Hematopoietic multipotent progenitor cell treated with erythropoietin and hydrocortisone succinate and interleukin-3 and kit ligand, for 8 days (in vitro differentiated cells): Measurements from ENCODE around the gene ZMIZ1.

ENCODE experiments used
- DNase-seq: peaks from one replicate; pipeline ENCODE4 v3.0.0-alpha.2; 2015

Gene ZMIZ1

GRCh38 chr10:79239275-79239779 is 170.6 kb downstream of the ZMIZ1 start:
- no peak for DNase-seq

DNA sequence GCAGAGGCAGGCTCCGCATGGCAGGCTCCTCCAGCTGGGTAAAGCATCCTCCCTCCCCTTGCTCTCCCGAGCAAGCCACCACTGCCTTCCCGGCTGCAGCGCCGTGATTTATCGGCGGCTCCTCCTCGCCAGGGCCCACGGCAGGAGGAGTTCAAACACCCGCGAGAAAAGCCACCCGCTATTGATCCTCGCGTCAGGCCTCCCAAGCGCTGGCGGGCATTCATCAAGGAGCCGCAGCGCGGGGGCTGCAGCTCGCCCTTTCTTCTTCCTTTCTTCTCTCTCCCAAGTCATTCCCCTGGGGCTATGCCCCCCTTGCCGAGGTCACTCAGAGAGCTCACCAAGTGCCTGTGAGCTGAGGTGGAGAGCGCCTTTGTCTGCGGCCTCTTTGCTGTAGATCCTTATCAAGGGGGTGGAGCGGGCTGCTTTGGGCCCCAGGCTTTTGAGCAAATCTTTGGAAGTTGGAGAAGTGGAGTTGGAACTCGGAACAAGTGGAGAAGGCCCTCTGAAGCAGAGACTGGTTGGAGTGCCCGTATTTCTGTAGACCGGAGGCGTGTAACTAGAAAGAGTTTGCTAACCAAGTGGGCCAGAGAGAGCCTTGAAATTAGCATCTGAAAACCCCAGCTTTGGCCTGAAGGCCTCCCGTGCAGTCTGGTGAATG is 171.3 kb downstream of the ZMIZ1 start:
- no peak for DNase-seq

GRCh38 chr10:79241629-79241989 is 172.8 kb downstream of the ZMIZ1 start:
- DNase-seq = no peak

DNA sequence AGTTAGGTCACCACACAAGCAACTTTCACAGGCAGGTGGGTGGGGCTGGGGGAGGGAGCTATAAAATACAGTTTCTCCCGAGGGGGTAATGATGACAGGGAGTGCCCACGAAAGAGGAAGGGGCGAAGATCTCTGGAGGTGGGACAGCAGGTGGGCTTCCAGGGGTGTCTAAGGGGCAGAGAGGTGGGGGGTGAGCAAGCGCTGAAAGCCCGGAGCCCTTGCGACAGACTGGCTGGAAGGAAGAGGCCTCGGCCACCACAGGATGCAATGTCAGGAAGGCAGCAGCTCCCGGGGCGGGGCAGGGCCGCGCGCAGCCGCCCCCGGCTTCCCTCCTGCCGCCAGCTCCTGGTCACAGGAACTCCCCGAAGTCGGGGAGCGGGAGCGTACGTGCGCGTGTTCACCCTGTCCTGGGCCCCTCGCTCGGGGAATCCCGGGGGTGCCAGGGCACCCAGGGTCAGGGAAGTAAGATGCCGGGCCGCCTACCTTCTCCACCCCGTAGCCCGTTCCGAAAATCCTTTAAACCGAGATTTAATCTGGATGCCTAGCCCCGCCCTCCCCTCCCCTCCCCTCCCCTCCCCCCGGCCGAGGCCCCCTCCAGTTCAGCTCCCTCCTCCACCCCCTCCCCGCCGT is 173.3 kb downstream of the ZMIZ1 start:
- no peak for DNase-seq

GRCh38 chr10:79242620-79243152 is 173.9 kb downstream of the ZMIZ1 start:
- DNase-seq = no peak

- no peak for DNase-seq
Observed at GRCh38 chr10:79243181-79244067, 174.7 kb downstream of the ZMIZ1 start.

GRCh38 chr10:79244068-79244442 is 175.3 kb downstream of the ZMIZ1 start:
- no peak for DNase-seq

- no peak for DNase-seq
Observed at GRCh38 chr10:79244841-79245504, 176.2 kb downstream of the ZMIZ1 start.

DNA sequence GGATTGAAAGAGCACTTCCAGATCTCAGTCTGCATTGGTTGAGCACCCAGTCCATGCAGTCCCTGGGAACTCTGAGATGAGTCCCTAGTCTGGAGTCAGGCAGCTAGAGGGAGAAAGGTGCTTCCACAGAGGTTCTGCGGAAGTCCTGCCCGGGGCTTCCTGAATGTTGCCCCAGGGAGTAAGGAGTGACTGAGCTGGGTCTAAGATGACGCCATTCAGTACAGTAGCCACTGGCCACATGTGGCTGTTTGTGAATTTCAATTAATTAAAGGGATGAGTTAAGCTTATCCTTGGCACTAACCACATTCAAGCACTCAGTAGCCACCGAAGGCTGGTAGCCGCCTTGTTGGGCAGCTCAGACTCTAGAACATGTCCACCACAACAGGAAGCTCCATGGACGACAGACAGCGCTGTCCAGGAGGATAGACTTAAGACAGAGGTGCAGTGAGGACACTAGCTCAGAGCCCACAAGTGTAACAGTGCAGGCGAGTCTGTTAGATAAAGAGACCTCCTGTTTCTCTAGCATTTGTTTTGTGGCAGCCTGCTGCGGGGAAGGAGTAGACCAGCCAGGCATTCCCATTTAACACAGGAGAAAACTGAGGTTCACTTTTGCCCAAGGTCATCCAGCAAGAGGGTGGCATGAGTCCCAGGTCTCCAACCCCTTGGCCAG is 176.9 kb downstream of the ZMIZ1 start:
- no peak for DNase-seq

GRCh38 chr10:79246209-79246581 is 177.4 kb downstream of the ZMIZ1 start:
- DNase-seq = no peak

GRCh38 chr10:79246606-79247275 is 178.0 kb downstream of the ZMIZ1 start:
- DNase-seq = no peak

DNA sequence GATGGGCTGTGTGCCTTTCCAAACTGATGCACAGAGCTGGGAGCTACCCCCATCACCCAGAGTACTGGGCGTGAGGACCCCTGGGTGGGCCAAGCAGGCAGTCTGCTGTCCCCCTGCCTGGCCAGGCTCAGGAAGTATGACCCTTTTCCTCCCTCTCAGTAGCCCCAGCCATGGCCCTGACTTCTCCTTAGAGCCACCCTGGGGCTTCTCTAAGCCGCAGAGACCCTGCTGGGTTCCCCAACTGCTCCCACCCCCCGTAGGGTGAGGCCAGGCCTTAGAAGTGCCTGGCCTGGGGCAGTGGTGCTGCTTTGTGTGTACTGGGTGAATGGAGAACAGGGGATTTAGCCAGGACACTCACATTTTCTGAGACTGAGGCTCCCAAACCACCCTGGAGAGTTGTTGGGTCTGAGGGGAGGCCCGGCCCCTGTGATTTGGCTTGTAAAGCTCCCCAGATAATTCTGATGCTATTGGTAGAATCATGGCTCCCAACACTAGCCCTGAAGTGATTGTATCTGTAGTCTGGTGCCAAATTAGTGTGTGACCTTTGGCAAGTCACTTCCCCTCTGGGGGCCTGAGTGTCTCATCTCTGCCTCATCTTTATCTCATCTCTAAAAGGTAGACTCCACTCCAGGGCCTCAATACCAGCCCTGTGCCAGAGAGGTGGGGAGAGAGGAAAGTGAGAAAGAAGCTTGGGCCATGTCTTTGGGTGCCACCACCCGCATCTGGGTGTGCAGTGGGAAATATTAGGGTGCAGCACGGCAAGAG is 178.8 kb downstream of the ZMIZ1 start:
- no peak for DNase-seq

DNA sequence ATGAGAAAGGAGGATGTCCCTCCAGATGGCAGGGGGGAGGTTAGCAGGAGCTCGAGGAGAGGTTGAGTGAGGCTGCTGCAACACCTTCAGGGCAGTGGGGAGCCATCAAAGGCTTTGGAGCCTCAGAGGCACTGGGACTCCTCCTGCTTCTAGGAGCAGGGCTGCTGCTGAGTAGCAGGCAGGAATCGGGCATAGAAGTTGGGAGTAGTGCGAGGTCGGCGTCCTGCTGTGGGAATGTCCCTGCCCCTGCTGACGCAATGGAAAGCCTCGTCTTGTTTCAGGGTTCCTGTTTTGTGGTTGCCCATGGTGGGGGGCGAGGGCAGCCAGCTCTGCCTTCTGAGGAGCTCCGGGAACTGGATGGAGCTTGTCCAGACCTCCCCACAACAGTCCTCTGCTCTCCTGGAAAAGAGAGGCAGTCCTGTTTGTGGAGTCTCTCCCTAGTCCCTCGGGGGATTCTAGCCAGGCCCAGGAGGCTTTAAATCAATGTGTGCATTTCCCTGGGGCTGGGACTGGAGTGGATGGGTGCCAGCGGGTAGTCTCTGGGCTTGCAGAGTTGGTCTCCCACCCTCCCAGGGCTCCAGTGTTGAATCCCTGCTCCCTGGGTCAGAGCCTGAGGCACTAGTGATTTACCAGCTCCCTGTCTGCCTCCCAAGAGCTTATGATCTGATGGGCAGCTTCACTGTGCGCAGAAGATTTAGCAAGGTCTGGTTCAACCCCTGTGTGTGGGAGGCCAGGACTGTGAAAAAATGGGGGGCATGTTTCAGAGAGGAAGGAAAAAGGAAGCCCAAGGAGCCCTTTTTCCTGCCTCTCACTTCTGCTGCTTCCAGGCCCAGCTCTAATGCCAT is 179.8 kb downstream of the ZMIZ1 start:
- no peak for DNase-seq

DNA sequence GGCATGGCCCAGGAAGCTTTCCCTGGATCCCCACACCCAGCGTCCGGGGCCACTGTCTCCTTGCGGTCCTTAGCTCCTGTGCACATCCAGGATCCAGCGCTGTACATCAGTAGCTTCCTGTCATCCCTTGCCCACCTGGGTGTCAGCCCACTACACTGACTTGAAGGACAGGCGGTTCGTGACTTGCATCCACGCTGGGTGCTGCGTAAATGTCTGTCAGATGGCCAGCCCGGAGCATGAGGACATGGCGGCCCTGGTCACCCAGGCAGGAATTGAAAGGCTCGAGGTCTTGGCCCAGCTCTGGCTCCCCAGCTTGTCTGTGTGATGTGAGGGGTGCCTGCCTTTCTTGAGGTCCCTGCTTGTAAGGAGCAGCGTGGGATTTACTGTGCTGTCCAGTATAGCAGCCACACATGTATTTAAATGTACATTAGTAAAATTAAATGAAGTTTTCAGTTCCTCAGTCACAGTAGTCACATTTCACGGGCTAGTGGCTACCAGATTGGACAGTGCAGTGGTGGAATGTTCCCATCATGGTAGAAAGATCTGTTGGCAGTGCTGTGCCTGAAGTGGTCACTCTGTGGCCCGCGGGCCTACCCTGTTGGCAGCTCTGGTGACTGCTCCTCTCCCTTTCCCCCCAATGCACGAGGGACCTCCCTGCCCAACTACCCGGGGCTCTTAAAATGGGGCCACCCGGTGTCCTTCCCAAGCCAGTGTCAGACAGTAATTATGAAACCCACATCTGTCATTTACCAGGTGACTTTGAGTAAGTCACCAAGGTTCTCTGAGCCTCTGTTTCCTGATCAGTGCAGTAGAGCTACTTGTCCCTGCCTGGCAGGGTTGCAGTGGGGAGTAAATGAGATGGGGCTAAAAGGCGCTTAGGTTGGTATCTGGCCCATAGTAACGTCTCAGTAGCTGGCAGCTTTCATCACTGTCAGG is 180.7 kb downstream of the ZMIZ1 start:
- DNase-seq = no peak

- no peak for DNase-seq
Observed at GRCh38 chr10:79250259-79250658, 181.5 kb downstream of the ZMIZ1 start.

- DNase-seq = no peak
Observed at GRCh38 chr10:79252450-79252849, 183.7 kb downstream of the ZMIZ1 start.

- no peak for DNase-seq
Observed at GRCh38 chr10:79252971-79253370, 184.2 kb downstream of the ZMIZ1 start.

DNA sequence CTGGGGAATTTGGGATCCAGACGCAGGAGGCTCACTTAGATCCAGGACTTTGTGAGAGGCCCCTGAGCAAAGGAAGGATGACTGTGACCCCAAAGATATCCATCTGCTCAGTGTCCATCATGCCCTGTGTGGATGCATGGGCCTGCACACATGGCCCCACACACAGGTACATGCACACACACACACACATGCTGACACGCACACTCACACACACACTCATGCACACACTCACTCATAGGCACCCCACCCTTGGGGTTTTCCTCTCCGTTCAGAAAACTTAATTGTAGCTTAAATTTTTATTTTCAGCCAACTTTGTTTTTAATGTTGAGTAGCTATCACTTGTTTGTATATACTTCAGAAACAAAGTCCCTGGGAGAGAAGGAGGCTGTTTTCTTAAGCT is 184.9 kb downstream of the ZMIZ1 start:
- no peak for DNase-seq
